ENCODE data around the gene PSG1.
"Not testable (repeated sequence)": the region's sequence is repeated elsewhere in the genome, so short reads cannot be mapped to it uniquely, and the experiment has no call there.

DNA sequence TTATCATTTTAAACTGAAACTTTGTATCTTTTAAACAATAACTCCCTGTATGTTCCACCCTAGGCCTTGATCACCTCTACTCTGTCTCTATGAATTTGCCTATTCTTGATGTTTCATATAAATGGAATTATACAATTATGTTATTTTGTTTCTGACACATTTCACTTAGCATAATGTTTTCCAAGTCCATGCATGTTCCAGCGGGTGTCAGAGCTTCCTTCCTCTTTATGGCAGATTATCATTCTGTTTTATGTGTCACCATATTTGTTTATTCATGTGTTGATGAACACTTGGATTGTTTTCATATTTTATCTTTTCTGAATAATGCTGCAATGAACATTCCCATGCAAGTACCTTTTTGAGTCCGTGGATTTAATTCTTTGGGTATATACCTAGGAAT, 3.2 kb upstream of the PSG1 start:
- TF ChIP-seq, protein P1, sequence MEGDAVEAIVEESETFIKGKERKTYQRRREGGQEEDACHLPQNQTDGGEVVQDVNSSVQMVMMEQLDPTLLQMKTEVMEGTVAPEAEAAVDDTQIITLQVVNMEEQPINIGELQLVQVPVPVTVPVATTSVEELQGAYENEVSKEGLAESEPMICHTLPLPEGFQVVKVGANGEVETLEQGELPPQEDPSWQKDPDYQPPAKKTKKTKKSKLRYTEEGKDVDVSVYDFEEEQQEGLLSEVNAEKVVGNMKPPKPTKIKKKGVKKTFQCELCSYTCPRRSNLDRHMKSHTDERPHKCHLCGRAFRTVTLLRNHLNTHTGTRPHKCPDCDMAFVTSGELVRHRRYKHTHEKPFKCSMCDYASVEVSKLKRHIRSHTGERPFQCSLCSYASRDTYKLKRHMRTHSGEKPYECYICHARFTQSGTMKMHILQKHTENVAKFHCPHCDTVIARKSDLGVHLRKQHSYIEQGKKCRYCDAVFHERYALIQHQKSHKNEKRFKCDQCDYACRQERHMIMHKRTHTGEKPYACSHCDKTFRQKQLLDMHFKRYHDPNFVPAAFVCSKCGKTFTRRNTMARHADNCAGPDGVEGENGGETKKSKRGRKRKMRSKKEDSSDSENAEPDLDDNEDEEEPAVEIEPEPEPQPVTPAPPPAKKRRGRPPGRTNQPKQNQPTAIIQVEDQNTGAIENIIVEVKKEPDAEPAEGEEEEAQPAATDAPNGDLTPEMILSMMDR (conservative IDR thresholded peaks at IDR 0.05; ENCODE audit: low read length), result not testable (repeated sequence)
- TF ChIP-seq EZH2phosphoT487 (IDR thresholded peaks at IDR 0.05; ENCODE audit: borderline replicate concordance, low read depth, low read length), result not testable (repeated sequence)
